ENCODE measurements around the gene PDX1. TPM values are rescaled to one million over a fixed set of nuclear protein-coding genes. Genes with fewer than 3 reads are reported as not detected.
A peak's percentile ranks its signal among the peaks of the same experiment; 100 is the strongest.

PDX1 gene
- total RNA-seq, 5 donors from 2014 or later (not counting 1 experiment from before 2014, with no cell fraction given), result not detected

DNA sequence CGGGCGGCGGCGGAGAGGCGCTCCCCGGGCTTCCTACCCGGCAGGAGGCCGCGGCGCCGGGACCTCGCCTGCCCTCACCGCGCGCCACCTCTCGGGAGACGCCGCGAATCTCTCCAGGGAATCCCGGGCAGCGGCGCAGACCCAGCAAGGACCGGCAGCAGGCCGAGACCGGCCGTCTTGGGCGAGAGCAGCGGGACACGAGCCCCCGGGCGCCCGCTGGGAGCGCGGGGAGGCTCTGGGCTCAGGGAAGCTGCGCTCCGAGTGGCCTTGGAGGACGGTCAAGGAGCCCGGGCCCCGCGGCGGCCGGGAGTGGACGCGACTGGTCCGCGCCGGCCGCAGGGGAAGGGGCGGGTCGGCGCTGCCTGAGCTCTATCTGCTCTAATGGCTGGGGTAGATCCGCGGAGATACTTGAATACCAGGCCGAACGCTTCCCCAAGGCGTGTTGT, 34.6 kb downstream of the PDX1 start:
- Mint-ChIP-seq H3K27me3 (peaks cover 55 to 75% of the 10 kb centered on the region in 2 donors), H3K4me1 (peaks cover 6 to 15% (median 11%) of the 10 kb centered on the region in 3 donors), H3K9me3 (peaks cover 2 to 7% (median 5%) of the 10 kb centered on the region in 3 donors), H3K36me3 (no peaks in the 10 kb centered on the region), H3K4me3 (peak overlapping the region in 2 of 3 donors; percentile 61 to 76), H3K27ac (no peak overlapping the region)
- CTCF ChIA-PET, result interaction anchor here (0.6 to 1.7 kb wide), 8 partner anchors 124 to 1176 kb away, joined by 3 to 6 read pairs (median 4); no protein-coding TSS in a partner anchor
- POLR2A ChIA-PET, result interaction anchor here in 1 of 2 donors (0.6 kb wide), 1 partner anchor 677 kb away, joined by 3 read pairs; no protein-coding TSS in a partner anchor
- ATAC-seq (replicated peaks in 1 of 4), result peak; percentile 15 to 29 (median 22)
- H3K27ac ChIP-seq (ENCODE audit: low read length), result no peak overlapping the region
- H3K9me3 ChIP-seq, result no peaks in the 10 kb centered on the region
- H3K4me1 ChIP-seq (ENCODE audit: control insufficient read depth in 1 of 2, extremely low read depth in 1 of 2, insufficient read depth in 2 of 2, low read length in 2 of 2), result peaks cover 0 to 18% of the 10 kb centered on the region in 2 experiments
- DNase-seq, result no peak
- 7% methylated on average over 53 of the region's 56 CpGs for whole genome bisulfite sequencing (ENCODE audit: insufficient coverage)
- H3K27me3 ChIP-seq (replicated peaks in 1 of 2; ENCODE audit: control insufficient read depth in 2 of 2, extremely low read depth in 1 of 2, insufficient read depth in 2 of 2, low read length in 1 of 2), result peaks cover 31 to 47% of the 10 kb centered on the region in 2 experiments
- H3K4me3 ChIP-seq (ENCODE audit: control insufficient read depth in 1 of 2, extremely low read depth in 1 of 2, low read length in 1 of 2), result peak overlapping the region; percentile 38 to 66
- H3K36me3 ChIP-seq (ENCODE audit: control insufficient read depth in 2 of 2, extremely low read depth in 1 of 2, insufficient read depth in 1 of 2, low read length in 1 of 2), result no peaks in the 10 kb centered on the region

DNA sequence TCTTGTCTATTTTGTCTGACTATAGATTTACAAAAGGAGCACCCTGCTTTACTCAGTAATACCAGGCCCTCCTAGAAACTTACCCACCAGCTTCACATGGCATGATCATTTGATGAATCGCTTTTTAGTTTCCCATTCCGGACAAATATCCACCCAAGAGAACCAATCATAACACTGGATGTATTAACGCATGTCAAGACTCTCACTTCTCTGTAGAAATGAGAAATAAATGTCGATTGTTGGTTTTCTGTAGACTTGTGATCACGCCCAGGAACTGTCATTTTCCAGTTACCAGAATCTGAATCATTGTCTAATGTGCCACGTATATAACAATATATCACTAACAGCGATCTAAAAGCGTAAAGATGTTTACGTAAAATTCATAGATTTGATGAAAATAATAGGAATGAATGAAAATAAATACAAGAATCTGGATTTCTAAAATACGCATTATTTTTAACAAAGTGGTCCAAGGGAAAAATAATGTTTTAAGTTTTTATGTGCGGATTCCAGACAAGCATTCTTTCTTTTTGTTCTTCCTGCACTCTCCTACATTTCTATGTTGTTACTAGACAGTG, 35.3 kb downstream of the PDX1 start:
- no peak for ATAC-seq (replicated peaks in 1 of 4)
- H3K27me3 Mint-ChIP-seq, result peaks cover 55 to 76% of the 10 kb centered on the region in 2 donors
- peak overlapping the region in 1 of 3 donors; percentile 21 for H3K4me3 Mint-ChIP-seq
- CTCF ChIA-PET, result interaction anchor here (0.6 to 1.7 kb wide), 5 partner anchors 124 to 1177 kb away, joined by 3 to 6 read pairs (median 4); no protein-coding TSS in a partner anchor
- POLR2A ChIA-PET, result interaction anchor here in 1 of 2 donors (0.6 kb wide), 1 partner anchor 678 kb away, joined by 3 read pairs; no protein-coding TSS in a partner anchor
- no peaks in the 10 kb centered on the region for H3K9me3 ChIP-seq
- peaks cover 0 to 19% of the 10 kb centered on the region in 2 experiments for H3K4me1 ChIP-seq (ENCODE audit: control insufficient read depth in 1 of 2, extremely low read depth in 1 of 2, insufficient read depth in 2 of 2, low read length in 2 of 2)
- no peak overlapping the region for H3K27ac Mint-ChIP-seq
- no peak for DNase-seq
- H3K36me3 ChIP-seq (ENCODE audit: control insufficient read depth in 2 of 2, extremely low read depth in 1 of 2, insufficient read depth in 1 of 2, low read length in 1 of 2), result no peaks in the 10 kb centered on the region
- no peaks in the 10 kb centered on the region for H3K36me3 Mint-ChIP-seq
- peaks cover 0 to 4% (median 2%) of the 10 kb centered on the region in 3 donors for H3K9me3 Mint-ChIP-seq
- H3K4me3 ChIP-seq (ENCODE audit: control insufficient read depth in 1 of 2, extremely low read depth in 1 of 2, low read length in 1 of 2), result no peak overlapping the region
- 20% methylated on average over 1 of the region's 11 CpGs for WGBS (ENCODE audit: insufficient coverage)
- peaks cover 6 to 20% (median 13%) of the 10 kb centered on the region in 3 donors for H3K4me1 Mint-ChIP-seq
- peaks cover 29 to 54% of the 10 kb centered on the region in 2 experiments for H3K27me3 ChIP-seq (replicated peaks in 1 of 2; ENCODE audit: control insufficient read depth in 2 of 2, extremely low read depth in 1 of 2, insufficient read depth in 2 of 2, low read length in 1 of 2)
- H3K27ac ChIP-seq (ENCODE audit: low read length), result no peak overlapping the region

GRCh38 chr13:27956576-27957300, 36.9 kb downstream of the PDX1 start:
- H3K27me3 ChIP-seq (replicated peaks in 1 of 2; ENCODE audit: control insufficient read depth in 2 of 2, extremely low read depth in 1 of 2, insufficient read depth in 2 of 2, low read length in 1 of 2), result peaks cover 23 to 60% of the 10 kb centered on the region in 2 experiments
- peaks cover 48 to 76% of the 10 kb centered on the region in 2 donors for H3K27me3 Mint-ChIP-seq
- H3K36me3 Mint-ChIP-seq, result no peaks in the 10 kb centered on the region
- peaks cover 0 to 31% of the 10 kb centered on the region in 2 experiments for H3K4me1 ChIP-seq (ENCODE audit: control insufficient read depth in 1 of 2, extremely low read depth in 1 of 2, insufficient read depth in 2 of 2, low read length in 2 of 2)
- no peak overlapping the region for H3K27ac ChIP-seq (ENCODE audit: low read length)
- ChIA-PET CTCF (interaction anchor here in 1 of 2 donors (1.0 to 1.2 kb wide), 2 partner anchors 11 to 585 kb away, joined by 3 read pairs; no protein-coding TSS in a partner anchor), POLR2A (interaction anchor here in 1 of 2 donors (0.6 kb wide), 1 partner anchor 23 kb away, joined by 3 read pairs; no protein-coding TSS in a partner anchor)
- no peaks in the 10 kb centered on the region for H3K9me3 ChIP-seq
- no peak for DNase-seq
- no peak overlapping the region for H3K4me3 Mint-ChIP-seq
- WGBS (ENCODE audit: insufficient coverage), result no CpG with 5 or more reads among the region's 5 CpGs
- no peaks in the 10 kb centered on the region for H3K36me3 ChIP-seq (ENCODE audit: control insufficient read depth in 2 of 2, extremely low read depth in 1 of 2, insufficient read depth in 1 of 2, low read length in 1 of 2)
- no peak overlapping the region for H3K27ac Mint-ChIP-seq
- H3K4me1 Mint-ChIP-seq, result peaks cover 6 to 26% (median 25%) of the 10 kb centered on the region in 3 donors
- no peaks in the 10 kb centered on the region for H3K9me3 Mint-ChIP-seq
- H3K4me3 ChIP-seq (ENCODE audit: control insufficient read depth in 1 of 2, extremely low read depth in 1 of 2, low read length in 1 of 2), result no peak overlapping the region
- ATAC-seq (replicated peaks in 1 of 4), result no peak

- Histone ChIP-seq H3K36me3 (ENCODE audit: control insufficient read depth in 2 of 2, extremely low read depth in 1 of 2, insufficient read depth in 1 of 2, low read length in 1 of 2) (no peaks in the 10 kb centered on the region), H3K4me3 (ENCODE audit: control insufficient read depth in 1 of 2, extremely low read depth in 1 of 2, low read length in 1 of 2) (peak overlapping the region; percentile 7 to 25), H3K4me1 (ENCODE audit: control insufficient read depth in 1 of 2, extremely low read depth in 1 of 2, insufficient read depth in 2 of 2, low read length in 2 of 2) (peaks cover 0 to 12% of the 10 kb centered on the region in 2 experiments), H3K27me3 (replicated peaks in 1 of 2; ENCODE audit: control insufficient read depth in 2 of 2, extremely low read depth in 1 of 2, insufficient read depth in 2 of 2, low read length in 1 of 2) (peaks cover 26 to 66% of the 10 kb centered on the region in 2 experiments), H3K27ac (ENCODE audit: low read length) (no peak overlapping the region), H3K9me3 (no peaks in the 10 kb centered on the region)
- ChIA-PET CTCF (no interaction called here), POLR2A (no interaction called here)
- Mint-ChIP-seq H3K36me3 (no peaks in the 10 kb centered on the region), H3K4me1 (peaks cover 0 to 20% (median 15%) of the 10 kb centered on the region in 3 donors), H3K27me3 (peaks cover 53 to 88% of the 10 kb centered on the region in 2 donors), H3K27ac (no peak overlapping the region), H3K4me3 (peak overlapping the region; percentile 0 to 56 (median 41)), H3K9me3 (no peaks in the 10 kb centered on the region)
- 14% methylated on average over 8 of the region's 14 CpGs for WGBS (ENCODE audit: insufficient coverage)
- ATAC-seq (replicated peaks in 1 of 4) (no peak), DNase-seq (no peak)
Measured at GRCh38 chr13:27959976-27960361, 40.2 kb downstream of the PDX1 start.

GRCh38 chr13:27960362-27961226, 40.8 kb downstream of the PDX1 start:
- Mint-ChIP-seq H3K9me3 (no peaks in the 10 kb centered on the region), H3K27me3 (peaks cover 51 to 88% of the 10 kb centered on the region in 2 donors), H3K4me3 (peak overlapping the region; percentile 21 to 56 (median 41)), H3K27ac (no peak overlapping the region), H3K36me3 (no peaks in the 10 kb centered on the region), H3K4me1 (peaks cover 0 to 17% (median 15%) of the 10 kb centered on the region in 3 donors)
- 3% methylated on average over 62 of the region's 73 CpGs for WGBS (ENCODE audit: insufficient coverage)
- no peaks in the 10 kb centered on the region for H3K36me3 ChIP-seq (ENCODE audit: control insufficient read depth in 2 of 2, extremely low read depth in 1 of 2, insufficient read depth in 1 of 2, low read length in 1 of 2)
- H3K4me1 ChIP-seq (ENCODE audit: control insufficient read depth in 1 of 2, extremely low read depth in 1 of 2, insufficient read depth in 2 of 2, low read length in 2 of 2), result peaks cover 0 to 12% of the 10 kb centered on the region in 2 experiments
- POLR2A ChIA-PET, result no interaction called here
- peaks cover 25 to 72% of the 10 kb centered on the region in 2 experiments for H3K27me3 ChIP-seq (replicated peaks in 1 of 2; ENCODE audit: control insufficient read depth in 2 of 2, extremely low read depth in 1 of 2, insufficient read depth in 2 of 2, low read length in 1 of 2)
- ATAC-seq (replicated peaks in 1 of 4) (peak in 3 of 4 experiments; percentile 16 to 18 (median 17)), DNase-seq (peak in 1 of 35 experiments; percentile 16)
- CTCF ChIA-PET, result no interaction called here
- H3K9me3 ChIP-seq, result no peaks in the 10 kb centered on the region
- no peak overlapping the region for H3K27ac ChIP-seq (ENCODE audit: low read length)
- peak overlapping the region; percentile 7 to 53 for H3K4me3 ChIP-seq (ENCODE audit: control insufficient read depth in 1 of 2, extremely low read depth in 1 of 2, low read length in 1 of 2)
